GM23248 (cell line): ENCODE measurements around the gene COX7A2.

ENCODE experiments used
- EZH2 ChIP-seq: fragments of 200-600 bp; sonication (generic); IDR thresholded peaks from 2 replicates; pipeline ENCODE4 v1.6.1; 2018; ENCODE audit warnings: antibody characterized with exemption, mild to moderate bottlenecking; ENCODE audit not compliant: insufficient read depth, poor library complexity, severe bottlenecking
- EZH2phosphoT487 ChIP-seq: fragments of 200-600 bp; sonication (generic); IDR thresholded peaks from 2 replicates; pipeline ENCODE4 v1.6.1; 2018; ENCODE audit warnings: antibody characterized with exemption, moderate library complexity, mild to moderate bottlenecking, low read depth; ENCODE audit not compliant: insufficient read depth

DNA sequence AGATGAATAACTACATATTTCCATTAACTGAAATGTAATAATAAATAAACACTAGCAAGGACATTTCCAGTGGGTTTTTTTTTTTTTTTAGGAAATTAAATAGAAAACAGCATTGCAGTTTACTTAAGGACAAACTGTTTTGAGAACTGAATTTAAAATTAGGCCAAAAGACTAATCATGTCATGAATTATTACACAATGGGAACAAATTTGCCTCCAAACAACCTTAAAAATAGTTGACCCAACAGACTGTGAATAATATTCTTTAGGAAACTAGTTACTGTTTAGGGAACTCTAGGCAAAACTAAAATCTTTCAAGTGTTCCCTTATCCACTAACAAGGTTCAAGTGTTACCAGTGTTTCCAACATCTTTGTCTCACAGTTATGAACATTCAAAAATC is 21.3 kb downstream of the COX7A2 start:
- TF ChIP-seq EZH2, result no peak
- TF ChIP-seq EZH2phosphoT487, result no peak
